Measurements from ENCODE around the gene FAM200B. TPM values are rescaled to one million over a fixed set of nuclear protein-coding genes. Genes with fewer than 3 reads are reported as not detected.

FAM200B gene
- total RNA-seq, 1 donor from 2014 or later: 29.3 TPM

- Histone ChIP-seq H3K4me3 (no peak overlapping the region), H3K27ac (no peak overlapping the region), H3K9me3 (no peaks in the 10 kb centered on the region), H3K36me3 (no peaks in the 10 kb centered on the region), H3K27me3 (no peaks in the 10 kb centered on the region), H3K4me1 (peaks cover 6% of the 10 kb centered on the region)
- ATAC-seq (no peak), DNase-seq (no peak)
- intact Hi-C loops (cut with DNase I): no loop called here
- TF ChIP-seq CTCF (IDR thresholded peaks at IDR 0.05): no peak
Observed at GRCh38 chr4:15658781-15659180, 22.8 kb upstream of the FAM200B start.

GRCh38 chr4:15659768-15660570 is 21.7 kb upstream of the FAM200B start:
- H3K36me3 ChIP-seq: no peaks in the 10 kb centered on the region
- no peaks in the 10 kb centered on the region for H3K9me3 ChIP-seq
- no peak overlapping the region for H3K27ac ChIP-seq
- ATAC-seq: peak; percentile 29
- TF ChIP-seq CTCF (IDR thresholded peaks at IDR 0.05): no peak
- H3K27me3 ChIP-seq: no peaks in the 10 kb centered on the region
- no peak overlapping the region for H3K4me3 ChIP-seq
- no peak for DNase-seq
- intact Hi-C loops (cut with DNase I): no loop called here
- H3K4me1 ChIP-seq: peaks cover 6% of the 10 kb centered on the region

- Histone ChIP-seq H3K27me3 (no peaks in the 10 kb centered on the region), H3K4me3 (no peak overlapping the region), H3K27ac (peak overlapping the region; percentile 65), H3K36me3 (no peaks in the 10 kb centered on the region), H3K4me1 (peaks cover 10% of the 10 kb centered on the region), H3K9me3 (no peaks in the 10 kb centered on the region)
- DNase-seq (no peak), ATAC-seq (peak; percentile 86)
- intact Hi-C loops (cut with DNase I): no loop called here
- no peak for TF ChIP-seq CTCF (IDR thresholded peaks at IDR 0.05)
Observed at GRCh38 chr4:15665753-15666365, 15.8 kb upstream of the FAM200B start.

GRCh38 chr4:15667006-15667405 is 14.6 kb upstream of the FAM200B start:
- Histone ChIP-seq H3K4me1 (peaks cover 10% of the 10 kb centered on the region), H3K36me3 (no peaks in the 10 kb centered on the region), H3K9me3 (no peaks in the 10 kb centered on the region), H3K4me3 (no peak overlapping the region), H3K27me3 (no peaks in the 10 kb centered on the region), H3K27ac (no peak overlapping the region)
- intact Hi-C loops (cut with DNase I): no loop called here
- no peak for ATAC-seq
- no peak for DNase-seq
- TF ChIP-seq CTCF (IDR thresholded peaks at IDR 0.05): no peak

- no peak for DNase-seq
- no peaks in the 10 kb centered on the region for H3K27me3 ChIP-seq
- TF ChIP-seq CTCF (IDR thresholded peaks at IDR 0.05): no peak
- H3K27ac ChIP-seq: no peak overlapping the region
- no peak overlapping the region for H3K4me3 ChIP-seq
- no peaks in the 10 kb centered on the region for H3K9me3 ChIP-seq
- intact Hi-C loops (cut with DNase I): no loop called here
- H3K36me3 ChIP-seq: no peaks in the 10 kb centered on the region
- ATAC-seq: no peak
- H3K4me1 ChIP-seq: peaks cover 10% of the 10 kb centered on the region
Observed at GRCh38 chr4:15668566-15669435, 12.8 kb upstream of the FAM200B start.
